ENCODE results near the gene TECPR1. TPM values are rescaled to one million over a fixed set of nuclear protein-coding genes. Genes with fewer than 3 reads are reported as not detected.

Gene TECPR1
- total RNA-seq, 6 experiments from 2014 or later: 25.6 to 35.6 (median 29.3) TPM

- TF ChIP-seq, protein P1, sequence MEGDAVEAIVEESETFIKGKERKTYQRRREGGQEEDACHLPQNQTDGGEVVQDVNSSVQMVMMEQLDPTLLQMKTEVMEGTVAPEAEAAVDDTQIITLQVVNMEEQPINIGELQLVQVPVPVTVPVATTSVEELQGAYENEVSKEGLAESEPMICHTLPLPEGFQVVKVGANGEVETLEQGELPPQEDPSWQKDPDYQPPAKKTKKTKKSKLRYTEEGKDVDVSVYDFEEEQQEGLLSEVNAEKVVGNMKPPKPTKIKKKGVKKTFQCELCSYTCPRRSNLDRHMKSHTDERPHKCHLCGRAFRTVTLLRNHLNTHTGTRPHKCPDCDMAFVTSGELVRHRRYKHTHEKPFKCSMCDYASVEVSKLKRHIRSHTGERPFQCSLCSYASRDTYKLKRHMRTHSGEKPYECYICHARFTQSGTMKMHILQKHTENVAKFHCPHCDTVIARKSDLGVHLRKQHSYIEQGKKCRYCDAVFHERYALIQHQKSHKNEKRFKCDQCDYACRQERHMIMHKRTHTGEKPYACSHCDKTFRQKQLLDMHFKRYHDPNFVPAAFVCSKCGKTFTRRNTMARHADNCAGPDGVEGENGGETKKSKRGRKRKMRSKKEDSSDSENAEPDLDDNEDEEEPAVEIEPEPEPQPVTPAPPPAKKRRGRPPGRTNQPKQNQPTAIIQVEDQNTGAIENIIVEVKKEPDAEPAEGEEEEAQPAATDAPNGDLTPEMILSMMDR (IDR thresholded peaks at IDR 0.05): no peak
- no peaks in the 10 kb centered on the region for H3K27me3 Mint-ChIP-seq (ENCODE audit: insufficient read depth)
- H3K4me1 Mint-ChIP-seq (ENCODE audit: low read depth): no peaks in the 10 kb centered on the region
- H3K27ac Mint-ChIP-seq: no peak overlapping the region
- no peaks in the 10 kb centered on the region for H3K9me3 Mint-ChIP-seq
- no peak overlapping the region for H3K4me3 Mint-ChIP-seq
- H3K36me3 Mint-ChIP-seq (ENCODE audit: low read depth): peaks cover 5% of the 10 kb centered on the region
- no peak for DNase-seq
Observed at GRCh38 chr7:98209166-98209920, 42.7 kb downstream of the TECPR1 start.

- Mint-ChIP-seq H3K4me1 (ENCODE audit: low read depth) (no peaks in the 10 kb centered on the region), H3K9me3 (no peaks in the 10 kb centered on the region), H3K36me3 (ENCODE audit: low read depth) (peaks cover 5% of the 10 kb centered on the region), H3K4me3 (no peak overlapping the region), H3K27ac (no peak overlapping the region), H3K27me3 (ENCODE audit: insufficient read depth) (no peaks in the 10 kb centered on the region)
- TF ChIP-seq, protein P1 (IDR thresholded peaks at IDR 0.05): no peak
- no peak for DNase-seq
Observed at GRCh38 chr7:98206451-98207330, 45.3 kb downstream of the TECPR1 start.

GRCh38 chr7:98205162-98205845, 46.7 kb downstream of the TECPR1 start:
- H3K36me3 Mint-ChIP-seq (ENCODE audit: low read depth): peaks cover 5% of the 10 kb centered on the region

GRCh38 chr7:98204670-98205069, 47.4 kb downstream of the TECPR1 start:
- TF ChIP-seq, protein P1 (IDR thresholded peaks at IDR 0.05): no peak
- Mint-ChIP-seq H3K4me1 (ENCODE audit: low read depth) (no peaks in the 10 kb centered on the region), H3K27me3 (ENCODE audit: insufficient read depth) (no peaks in the 10 kb centered on the region), H3K27ac (no peak overlapping the region), H3K9me3 (no peaks in the 10 kb centered on the region), H3K4me3 (no peak overlapping the region), H3K36me3 (ENCODE audit: low read depth) (peaks cover 5% of the 10 kb centered on the region)
- DNase-seq: no peak

More at GRCh38 chr7:98205162-98205845, 46.7 kb downstream of the TECPR1 start:
- Mint-ChIP-seq H3K27ac (no peak overlapping the region), H3K9me3 (no peaks in the 10 kb centered on the region), H3K27me3 (ENCODE audit: insufficient read depth) (no peaks in the 10 kb centered on the region), H3K4me3 (no peak overlapping the region), H3K4me1 (ENCODE audit: low read depth) (no peaks in the 10 kb centered on the region)
- DNase-seq: no peak
- TF ChIP-seq, protein P1 (IDR thresholded peaks at IDR 0.05): no peak

- DNase-seq: no peak
- TF ChIP-seq, protein P1 (IDR thresholded peaks at IDR 0.05): no peak
- Mint-ChIP-seq H3K4me3 (no peak overlapping the region), H3K4me1 (ENCODE audit: low read depth) (peaks cover 5% of the 10 kb centered on the region), H3K36me3 (ENCODE audit: low read depth) (peaks cover 5% of the 10 kb centered on the region), H3K27ac (no peak overlapping the region), H3K9me3 (no peaks in the 10 kb centered on the region), H3K27me3 (ENCODE audit: insufficient read depth) (no peaks in the 10 kb centered on the region)
Observed at GRCh38 chr7:98203964-98204605, 47.9 kb downstream of the TECPR1 start.

Data from HFFc6 (cell line).